PC-3 (cell line): ENCODE measurements around the gene MAGEC2. TPM values are rescaled to one million over a fixed set of nuclear protein-coding genes. Genes with fewer than 3 reads are reported as not detected.
A peak's percentile ranks its signal among the peaks of the same experiment; 100 is the strongest.

Source experiments
- ATAC-seq: fragments of 200-7000 bp; cut with Tn5 transposase; 2 replicates; pipeline ENCODE4 v1.9.1; 2020; ENCODE audit warnings: mild to moderate bottlenecking, moderate library complexity
- BruUV-seq: library from RNA; stranded (reverse); fragments of 400-500 nt; replicated peaks from 2 replicates; lab custom pipeline; 2021; lab: Mats Ljungman, UMichigan
- CTCF ChIA-PET: fragments of 300-600 bp; sonication (Branson Sonifier 250); formaldehyde crosslinking; loops from one replicate; lab custom pipeline; 2022; ENCODE audit warnings: antibody characterized with exemption; lab: Charles Lee
- POLR2A ChIA-PET: fragments of 300-600 bp; sonication (Branson Sonifier 250); formaldehyde crosslinking; loops from one replicate; lab custom pipeline; 2022; ENCODE audit warnings: antibody characterized with exemption; ENCODE audit not compliant: unreplicated experiment; lab: Charles Lee
- DNase-seq: peaks from one replicate; pipeline ENCODE4 v3.0.0-alpha.2; 2015
- H2AFZ ChIP-seq: fragments of 300-600 bp; sonication (generic); 2 replicates; pipeline ENCODE4 v1.6.0; 2016; ENCODE audit warnings: antibody characterized with exemption, low read length
- H3F3A ChIP-seq: fragments of 300-600 bp; sonication (generic); one replicate; pipeline ENCODE4 v1.6.0; 2017; ENCODE audit warnings: antibody characterized with exemption, low read length, control low read depth, mild to moderate bottlenecking; ENCODE audit not compliant: unreplicated experiment
- H3K27ac ChIP-seq: fragments of 300-600 bp; sonication (generic); 2 replicates; pipeline ENCODE4 v1.5.1; 2016; ENCODE audit warnings: mild to moderate bottlenecking, low read length
- H3K27me3 ChIP-seq: fragments of 300-600 bp; sonication (generic); 2 replicates; pipeline ENCODE4 v1.6.1; 2016; ENCODE audit warnings: low read length, mixed read lengths
- H3K36me3 ChIP-seq: fragments of 300-600 bp; sonication (generic); 2 replicates; pipeline ENCODE4 v1.6.1; 2016; ENCODE audit warnings: low read depth, mixed run types, low read length, mixed read lengths
- H3K4me1 ChIP-seq: fragments of 300-600 bp; sonication (generic); 2 replicates; pipeline ENCODE4 v1.5.1; 2016; ENCODE audit warnings: low read length; ENCODE audit not compliant: insufficient read depth
- H3K4me2 ChIP-seq: fragments of 300-600 bp; sonication (generic); 2 replicates; pipeline ENCODE4 v1.6.0; 2016; ENCODE audit warnings: low read length
- H3K4me3 ChIP-seq: fragments of 300-600 bp; sonication (generic); 2 replicates; pipeline ENCODE4 v1.5.1; 2016; ENCODE audit warnings: mild to moderate bottlenecking, low read length, mixed read lengths
- H3K79me2 ChIP-seq: fragments of 300-600 bp; sonication (generic); 2 replicates; pipeline ENCODE4 v1.6.1; 2017; ENCODE audit warnings: low read length, mixed read lengths
- H3K9ac ChIP-seq: fragments of 300-600 bp; sonication (generic); 2 replicates; pipeline ENCODE4 v1.6.0; 2016; ENCODE audit warnings: mild to moderate bottlenecking, low read length
- H3K9me2 ChIP-seq: fragments of 300-600 bp; sonication (generic); replicated peaks from 2 replicates; pipeline ENCODE4 v1.6.1; 2016; ENCODE audit warnings: mixed run types, low read length, mixed read lengths
- H3K9me3 ChIP-seq: fragments of 300-600 bp; sonication (generic); 2 replicates; pipeline ENCODE4 v1.6.1; 2016; ENCODE audit warnings: low read length, mixed read lengths
- H4K20me1 ChIP-seq: fragments of 300-600 bp; sonication (generic); 2 replicates; pipeline ENCODE4 v1.6.1; 2016; ENCODE audit warnings: low read length, mixed read lengths
- CTCF ChIP-seq: fragments of 300-600 bp; sonication (generic); conservative IDR thresholded peaks from 2 replicates; pipeline ENCODE4 v1.5.1; 2017; ENCODE audit warnings: antibody characterized with exemption, low read depth, mild to moderate bottlenecking, low read length
- EZH2 ChIP-seq: fragments of 300-600 bp; sonication (generic); IDR thresholded peaks from one replicate; pipeline ENCODE4 v1.6.1; 2017; ENCODE audit warnings: antibody characterized with exemption, mild to moderate bottlenecking, low read length; ENCODE audit not compliant: unreplicated experiment
- EZH2phosphoT487 ChIP-seq: fragments of 300-600 bp; sonication (generic); IDR thresholded peaks from 2 replicates; pipeline ENCODE4 v1.6.1; 2018; ENCODE audit warnings: mild to moderate bottlenecking, antibody characterized with exemption, low read length, borderline replicate concordance
- intact Hi-C: fragments of 100-400 bp; cut with micrococcal nuclease; formaldehyde crosslinking; loops from 2 replicates; pipeline ENCODE4 v1.9.0; 2023
- total RNA-seq: library from RNA; depleted of rRNA; stranded (reverse); fragments of >200 nt; gene quantifications from 2 replicates; pipeline ENCODE4 v1.2.3, GENCODE V29; 2014

Gene MAGEC2
- total RNA-seq, 1 experiment from 2014 or later, result not detected

GRCh38 chrX:142251202-142251601 is 46.1 kb upstream of the MAGEC2 start:
- H3K27me3 ChIP-seq, result no peaks in the 10 kb centered on the region
- H3K4me1 ChIP-seq, result no peaks in the 10 kb centered on the region
- POLR2A ChIA-PET, result no interaction called here
- no peak overlapping the region for H3K4me2 ChIP-seq
- no peak for DNase-seq
- no peak for ATAC-seq
- no peak overlapping the region for H3K27ac ChIP-seq
- CTCF ChIA-PET, result no interaction called here
- H3F3A ChIP-seq, result no peaks in the 10 kb centered on the region
- H3K9me2 ChIP-seq, result no peaks in the 10 kb centered on the region
- H3K79me2 ChIP-seq, result no peaks in the 10 kb centered on the region
- H3K36me3 ChIP-seq, result no peaks in the 10 kb centered on the region
- no peak overlapping the region for H2AFZ ChIP-seq
- no peaks in the 10 kb centered on the region for H4K20me1 ChIP-seq
- H3K9ac ChIP-seq, result no peak overlapping the region
- BruUV-seq, result no TSS peak
- intact Hi-C loops, result no loop called here
- TF ChIP-seq EZH2, result no peak
- no peak for TF ChIP-seq EZH2phosphoT487
- TF ChIP-seq CTCF, result no peak
- no peak overlapping the region for H3K4me3 ChIP-seq
- H3K9me3 ChIP-seq, result no peaks in the 10 kb centered on the region

GRCh38 chrX:142250502-142250901 is 45.4 kb upstream of the MAGEC2 start:
- Histone ChIP-seq H3K9me2 (no peaks in the 10 kb centered on the region), H3K9me3 (no peaks in the 10 kb centered on the region), H3K9ac (no peak overlapping the region), H3F3A (no peaks in the 10 kb centered on the region), H3K4me3 (no peak overlapping the region), H3K4me2 (no peak overlapping the region), H3K27me3 (no peaks in the 10 kb centered on the region), H3K79me2 (no peaks in the 10 kb centered on the region), H3K36me3 (no peaks in the 10 kb centered on the region), H3K27ac (no peak overlapping the region), H4K20me1 (no peaks in the 10 kb centered on the region), H3K4me1 (no peaks in the 10 kb centered on the region), H2AFZ (no peak overlapping the region)
- BruUV-seq, result no TSS peak
- POLR2A ChIA-PET, result interaction anchor here (0.7 kb wide), 1 partner anchor 866 kb away, joined by 6 read pairs; no protein-coding TSS in a partner anchor
- TF ChIP-seq EZH2phosphoT487, result no peak
- TF ChIP-seq EZH2, result no peak
- TF ChIP-seq CTCF, result no peak
- intact Hi-C loops, result no loop called here
- DNase-seq (peak; percentile 6), ATAC-seq (no peak; the same call in 1 of the 2 replicates)
- CTCF ChIA-PET, result no interaction called here

GRCh38 chrX:142249721-142250120 is 44.6 kb upstream of the MAGEC2 start:
- H3K79me2 ChIP-seq, result no peaks in the 10 kb centered on the region
- ChIA-PET CTCF (no interaction called here), POLR2A (no interaction called here)
- H3K36me3 ChIP-seq, result no peaks in the 10 kb centered on the region
- intact Hi-C loops, result no loop called here
- no peaks in the 10 kb centered on the region for H3K9me2 ChIP-seq
- TF ChIP-seq EZH2 (no peak), EZH2phosphoT487 (no peak), CTCF (no peak)
- no peak overlapping the region for H3K9ac ChIP-seq
- DNase-seq (no peak), ATAC-seq (no peak)
- no peak overlapping the region for H2AFZ ChIP-seq
- no peaks in the 10 kb centered on the region for H3K9me3 ChIP-seq
- H4K20me1 ChIP-seq, result no peaks in the 10 kb centered on the region
- no peak overlapping the region for H3K4me3 ChIP-seq
- no peak overlapping the region for H3K4me2 ChIP-seq
- H3F3A ChIP-seq, result no peaks in the 10 kb centered on the region
- H3K4me1 ChIP-seq, result no peaks in the 10 kb centered on the region
- H3K27me3 ChIP-seq, result no peaks in the 10 kb centered on the region
- no TSS peak for BruUV-seq
- no peak overlapping the region for H3K27ac ChIP-seq
